Liver (tissue), 9 donors: ENCODE measurements around the gene GANC. TPM values are rescaled to one million over a fixed set of nuclear protein-coding genes. Genes with fewer than 3 reads are reported as not detected.

Experiments
- DNase-seq: peaks from one replicate; pipeline ENCODE4 v3.0.0-alpha.2; 2017; ENCODE audit warnings: low spot score
- H3K27ac ChIP-seq, 2 donors: one replicate each; pipeline ENCODE4 v1.7.0; 2013; ENCODE audit warnings: inconsistent platforms in 2 of 2, low read length in 2 of 2, control low read depth in 1 of 2, low read depth in 1 of 2, mild to moderate bottlenecking in 1 of 2
- H3K27me3 ChIP-seq, 4 donors: one replicate each; pipeline versions ENCODE4 v1.6.1 to v1.7.0; 2013; ENCODE audit warnings: low read length in 3 of 4, inconsistent platforms in 1 of 4, mild to moderate bottlenecking in 1 of 4, moderate library complexity in 1 of 4; ENCODE audit not compliant: control insufficient read depth in 4 of 4, insufficient read depth in 4 of 4
- H3K36me3 ChIP-seq, 4 donors: one replicate each; pipeline versions ENCODE4 v1.6.1 to v1.7.0; 2013; ENCODE audit warnings: low read length in 3 of 4, mild to moderate bottlenecking in 3 of 4, low read depth in 1 of 4, moderate library complexity in 1 of 4; ENCODE audit not compliant: control insufficient read depth in 4 of 4, insufficient read depth in 3 of 4
- H3K4me1 ChIP-seq, 4 donors: one replicate each; pipeline versions ENCODE4 v1.6.1 to v1.7.0; 2013; ENCODE audit warnings: low read length in 3 of 4, mild to moderate bottlenecking in 3 of 4, moderate library complexity in 1 of 4; ENCODE audit not compliant: control insufficient read depth in 4 of 4, insufficient read depth in 4 of 4
- H3K4me3 ChIP-seq, 3 donors: one replicate each; pipeline versions ENCODE4 v1.6.1 to v1.7.0; 2013; ENCODE audit warnings: low read length in 3 of 3, control low read depth in 1 of 3, low read depth in 1 of 3, mild to moderate bottlenecking in 1 of 3
- H3K9ac ChIP-seq, 2 donors: one replicate each; pipeline ENCODE4 v1.7.0; 2013; ENCODE audit warnings: low read length in 2 of 2, mild to moderate bottlenecking in 2 of 2, moderate library complexity in 2 of 2, control low read depth in 1 of 2, low read depth in 1 of 2
- H3K9me3 ChIP-seq, 4 donors: one replicate each; pipeline versions ENCODE4 v1.6.1 to v1.7.0; 2013; ENCODE audit warnings: low read length in 3 of 4; ENCODE audit not compliant: control insufficient read depth in 4 of 4
- ATF3 ChIP-seq: IDR thresholded peaks from 2 replicates; pipeline ENCODE4 v1.6.1; 2016; ENCODE audit warnings: antibody characterized with exemption
- CTCF ChIP-seq: fragments of 150-350 bp; IDR thresholded peaks from 2 replicates; pipeline ENCODE4 v1.5.1; 2017; ENCODE audit warnings: improper control_type of control experiment, low read depth, low read length; ENCODE audit not compliant: missing input control
- EGR1 ChIP-seq, 2 donors: IDR thresholded peaks; 2 replicates each; pipeline ENCODE4 v1.6.1; 2016 to 2018; ENCODE audit warnings: antibody characterized with exemption in 2 of 2, low read depth in 2 of 2
- FOXA2 ChIP-seq: IDR thresholded peaks from 2 replicates; pipeline ENCODE4 v1.6.1; 2016; ENCODE audit warnings: antibody characterized with exemption
- GABPA ChIP-seq, 2 donors: IDR thresholded peaks in 1 of 2; conservative IDR thresholded peaks in 1 of 2; 2 replicates each; pipeline ENCODE4 v1.6.1; 2016; ENCODE audit warnings: antibody characterized with exemption in 2 of 2, mild to moderate bottlenecking in 1 of 2, moderate library complexity in 1 of 2
- HNF4A ChIP-seq, 2 donors: conservative IDR thresholded peaks; 2 replicates each; pipeline ENCODE4 v1.6.1; 2016; ENCODE audit warnings: antibody characterized with exemption in 2 of 2, mild to moderate bottlenecking in 2 of 2
- HNF4G ChIP-seq: IDR thresholded peaks from 2 replicates; pipeline ENCODE4 v1.6.1; 2016; ENCODE audit warnings: antibody characterized with exemption
- JUND ChIP-seq, 2 donors: IDR thresholded peaks; 2 replicates each; pipeline ENCODE4 v1.6.1; 2016; ENCODE audit warnings: antibody characterized with exemption in 2 of 2
- MAX ChIP-seq: IDR thresholded peaks from 2 replicates; pipeline ENCODE4 v1.6.1; 2016; ENCODE audit warnings: antibody characterized with exemption
- NR2F2 ChIP-seq: IDR thresholded peaks from 2 replicates; pipeline ENCODE4 v1.6.1; 2016; ENCODE audit warnings: antibody characterized with exemption
- RAD21 ChIP-seq, 2 donors: IDR thresholded peaks; 2 replicates each; pipeline ENCODE4 v1.6.1; 2016; ENCODE audit warnings: antibody characterized with exemption in 2 of 2, mild to moderate bottlenecking in 2 of 2
- RXRA ChIP-seq, 2 donors: IDR thresholded peaks; 2 replicates each; pipeline ENCODE4 v1.6.1; 2017 to 2018; ENCODE audit warnings: antibody characterized with exemption in 2 of 2, mild to moderate bottlenecking in 1 of 2
- SP1 ChIP-seq: IDR thresholded peaks from 2 replicates; pipeline ENCODE4 v1.6.1; 2018; ENCODE audit warnings: antibody characterized with exemption, mild to moderate bottlenecking
- TAF1 ChIP-seq: conservative IDR thresholded peaks from 2 replicates; pipeline ENCODE4 v1.6.1; 2016; ENCODE audit warnings: antibody characterized with exemption, mild to moderate bottlenecking
- YY1 ChIP-seq: IDR thresholded peaks from 2 replicates; pipeline ENCODE4 v1.6.1; 2016; ENCODE audit warnings: antibody characterized with exemption, mild to moderate bottlenecking
- ZBTB33 ChIP-seq: IDR thresholded peaks from 2 replicates; pipeline ENCODE4 v1.6.1; 2016; ENCODE audit warnings: antibody characterized with exemption
- WGBS: extraction: QIAGEN DNeasy Blood & Tissue Kit; methylation state at CpG from one replicate; pipeline ENCODE4 v1.1.7; 2013; 5-methylcytosine and 5-hydroxymethylcytosine counted together
- polyA plus RNA-seq, 2 donors: library from polyadenylated mRNA; stranded (reverse) in 1 of 2; unstranded in 1 of 2; fragments of 200-250 nt in 1 of 2; fragments of >200 nt in 1 of 2; fragmentation: Nextera tagmentation in 1 of 2; extraction: Ambion mirVana in 1 of 2; gene quantifications; one replicate each; pipeline versions ENCODE4 v1.2.1 to v1.2.3, GENCODE V29; 2013 to 2015
- total RNA-seq, 2 donors: library from RNA; depleted of rRNA; stranded (reverse); fragments of >200 nt; gene quantifications; one replicate each; pipeline ENCODE4 v1.2.3, GENCODE V29; 2014
- donor health status: healthy.
- donor health status: healthy.
- donor health status: healthy.
- donor health status: healthy.
- donor health status: healthy.

GANC gene
- total and polyA plus RNA-seq, 4 donors, result 4.8 to 28.9 (median 10.9) TPM

GRCh38 chr15:42273900-42274701 is 1.1 kb downstream of the GANC start:
- H3K27ac ChIP-seq, result peak overlapping the region; percentile 83 to 91
- no peaks in the 10 kb centered on the region for H3K9me3 ChIP-seq
- no peaks in the 10 kb centered on the region for H3K27me3 ChIP-seq
- no peak for TF ChIP-seq SP1
- no peak for TF ChIP-seq MAX
- no peak for TF ChIP-seq CTCF
- TF ChIP-seq HNF4G, result no peak
- no peak for TF ChIP-seq ATF3
- TF ChIP-seq JUND (IDR thresholded peaks at IDR 0.05), result no peak
- no peak for TF ChIP-seq RAD21 (IDR thresholded peaks at IDR 0.05)
- peak; percentile 8 for TF ChIP-seq TAF1
- no peak for TF ChIP-seq HNF4A (conservative IDR thresholded peaks at IDR 0.05)
- no peak for TF ChIP-seq NR2F2
- TF ChIP-seq YY1, result peak; percentile 64
- TF ChIP-seq ZBTB33, result no peak
- peaks cover 0 to 2% (median 1%) of the 10 kb centered on the region in 4 donors for H3K36me3 ChIP-seq
- peak; percentile 69 for DNase-seq
- H3K4me1 ChIP-seq, result peaks cover 0 to 42% (median 33%) of the 10 kb centered on the region in 4 donors
- H3K9ac ChIP-seq, result peak overlapping the region; percentile 76 to 94
- WGBS, result 2% methylated on average over 27 of the region's 27 CpGs
- H3K4me3 ChIP-seq, result peak overlapping the region; percentile 51 to 70 (median 64)

GRCh38 chr15:42274702-42274989 is 1.6 kb downstream of the GANC start:
- no peak for DNase-seq
- H3K27ac ChIP-seq, result peak overlapping the region; percentile 83 to 91
- peak overlapping the region; percentile 51 to 70 (median 64) for H3K4me3 ChIP-seq
- no peaks in the 10 kb centered on the region for H3K9me3 ChIP-seq
- peak overlapping the region; percentile 76 to 94 for H3K9ac ChIP-seq
- WGBS, result 51% methylated on average over 6 of the region's 6 CpGs
- peaks cover 0 to 46% (median 33%) of the 10 kb centered on the region in 4 donors for H3K4me1 ChIP-seq
- H3K27me3 ChIP-seq, result no peaks in the 10 kb centered on the region
- peaks cover 0 to 5% (median 2%) of the 10 kb centered on the region in 4 donors for H3K36me3 ChIP-seq
- no peak for TF ChIP-seq NR2F2
- TF ChIP-seq EGR1 (IDR thresholded peaks at IDR 0.05; ENCODE audit: low read depth in 2 of 2), result no peak
- no peak for TF ChIP-seq RXRA (IDR thresholded peaks at IDR 0.05)
- no peak for TF ChIP-seq FOXA2
- no peak for TF ChIP-seq TAF1
- TF ChIP-seq YY1, result no peak
- TF ChIP-seq GABPA (IDR thresholded peaks at IDR 0.05 in 1 of 2, conservative IDR thresholded peaks at IDR 0.05 in 1 of 2), result no peak
- no peak for TF ChIP-seq HNF4G
- no peak for TF ChIP-seq ZBTB33
- no peak for TF ChIP-seq SP1
